Erythroblast (primary cell): ENCODE results near the gene RALGPS2.

Source experiments
- GATA1 ChIP-seq: IDR thresholded peaks from 2 replicates; pipeline ENCODE4 v1.6.1; 2011; ENCODE audit warnings: low read depth, mild to moderate bottlenecking, control low read depth, low read length, moderate library complexity
- POLR2A ChIP-seq: IDR thresholded peaks from 2 replicates; pipeline ENCODE4 v1.6.1; 2011; ENCODE audit warnings: mild to moderate bottlenecking, low read length

DNA sequence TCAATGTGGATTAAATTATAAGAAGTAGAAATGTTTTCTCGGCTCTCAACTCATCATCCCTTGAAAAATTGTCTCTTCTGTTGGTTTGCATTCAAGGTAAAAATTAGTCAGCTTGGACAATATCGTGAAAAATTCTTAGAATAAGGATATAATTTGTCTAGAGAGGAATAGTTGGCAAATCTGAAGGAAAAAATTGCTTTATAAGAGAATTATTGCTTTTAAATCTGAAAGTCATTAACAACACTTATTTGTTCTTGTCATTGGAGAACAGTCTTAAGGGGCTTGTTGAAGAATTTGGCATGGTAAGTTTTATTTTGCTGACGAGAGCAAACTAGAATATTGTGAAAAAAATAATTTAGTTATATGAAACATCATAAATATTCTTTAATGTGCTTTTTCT, 119.4 kb downstream of the RALGPS2 start:
- TF ChIP-seq POLR2A = no peak
- no peak for TF ChIP-seq GATA1
